Cardiac muscle cell (in vitro differentiated cells and primary cell): ENCODE results near the gene LRRN3. TPM values are rescaled to one million over a fixed set of nuclear protein-coding genes. Genes with fewer than 3 reads are reported as not detected.
A peak's percentile ranks its signal among the peaks of the same experiment; 100 is the strongest.

Experiments
- DNase-seq, 2 donors: peaks; one replicate each; pipeline versions ENCODE4 v3.0.0 to v3.0.0-alpha.2; 2010 to 2017; ENCODE audit warnings: low read depth in 1 of 2, low spot score in 1 of 2
- H3K27ac ChIP-seq: fragments of 200-600 bp; sonication (generic); 2 replicates; pipeline ENCODE4 v1.5.1; 2016
- H3K27me3 ChIP-seq: fragments of 200-600 bp; sonication (generic); 2 replicates; pipeline ENCODE4 v1.6.0; 2016; ENCODE audit warnings: control low read depth
- H3K36me3 ChIP-seq: fragments of 200-600 bp; sonication (generic); 2 replicates; pipeline ENCODE4 v1.5.1; 2016; ENCODE audit warnings: control low read depth
- H3K4me1 ChIP-seq: fragments of 200-600 bp; sonication (generic); 2 replicates; pipeline ENCODE4 v1.8.1; 2017; ENCODE audit warnings: low read depth, mild to moderate bottlenecking, mixed run types
- H3K4me3 ChIP-seq: fragments of 200-600 bp; sonication (generic); 2 replicates; pipeline ENCODE4 v1.5.1; 2016; ENCODE audit warnings: mild to moderate bottlenecking
- H3K9me3 ChIP-seq: fragments of 200-600 bp; sonication (generic); 2 replicates; pipeline ENCODE4 v1.5.1; 2017; ENCODE audit warnings: low read depth, mild to moderate bottlenecking, control low read depth
- polyA plus RNA-seq: library from polyadenylated mRNA; unstranded; fragments of >200 nt; fragmentation: Nextera tagmentation; extraction: Ambion mirVana; gene quantifications from 2 replicates; pipeline ENCODE4 v1.2.1, GENCODE V29; 2016
- total RNA-seq: library from RNA; depleted of rRNA; stranded (reverse); fragments of >200 nt; gene quantifications from 2 replicates; pipeline ENCODE4 v1.2.3, GENCODE V29; 2016
- TF ChIP-seq, protein P1 (sequence below): IDR thresholded peaks from 2 replicates; pipeline ENCODE4 v1.5.1; 2012; ENCODE audit warnings: low read depth, mild to moderate bottlenecking, low read length

Gene LRRN3
- total and polyA plus RNA-seq, 2 experiments from 2014 or later = 43.7 to 84.6 TPM

DNA sequence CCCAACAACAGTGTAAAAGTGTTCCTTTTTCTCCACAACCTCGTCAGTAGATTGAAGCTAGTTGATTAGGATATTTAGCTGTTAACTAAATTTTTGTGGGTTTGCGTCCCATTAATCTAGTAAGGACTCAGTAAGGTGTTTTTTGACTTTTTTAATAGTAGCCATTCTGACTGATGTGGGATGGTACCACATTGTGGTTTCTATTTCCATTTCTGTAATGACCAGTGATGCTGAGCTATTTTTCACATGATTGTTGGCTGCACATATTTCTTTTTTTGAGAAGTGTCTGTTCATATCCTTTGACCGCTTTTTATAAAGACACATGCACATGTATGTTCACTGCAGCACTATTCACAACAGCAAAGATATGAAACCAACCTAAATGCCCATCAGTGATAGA lies 5.6 kb upstream of the LRRN3 start:
- H3K4me1 ChIP-seq = no peaks in the 10 kb centered on the region
- TF ChIP-seq, protein P1, sequence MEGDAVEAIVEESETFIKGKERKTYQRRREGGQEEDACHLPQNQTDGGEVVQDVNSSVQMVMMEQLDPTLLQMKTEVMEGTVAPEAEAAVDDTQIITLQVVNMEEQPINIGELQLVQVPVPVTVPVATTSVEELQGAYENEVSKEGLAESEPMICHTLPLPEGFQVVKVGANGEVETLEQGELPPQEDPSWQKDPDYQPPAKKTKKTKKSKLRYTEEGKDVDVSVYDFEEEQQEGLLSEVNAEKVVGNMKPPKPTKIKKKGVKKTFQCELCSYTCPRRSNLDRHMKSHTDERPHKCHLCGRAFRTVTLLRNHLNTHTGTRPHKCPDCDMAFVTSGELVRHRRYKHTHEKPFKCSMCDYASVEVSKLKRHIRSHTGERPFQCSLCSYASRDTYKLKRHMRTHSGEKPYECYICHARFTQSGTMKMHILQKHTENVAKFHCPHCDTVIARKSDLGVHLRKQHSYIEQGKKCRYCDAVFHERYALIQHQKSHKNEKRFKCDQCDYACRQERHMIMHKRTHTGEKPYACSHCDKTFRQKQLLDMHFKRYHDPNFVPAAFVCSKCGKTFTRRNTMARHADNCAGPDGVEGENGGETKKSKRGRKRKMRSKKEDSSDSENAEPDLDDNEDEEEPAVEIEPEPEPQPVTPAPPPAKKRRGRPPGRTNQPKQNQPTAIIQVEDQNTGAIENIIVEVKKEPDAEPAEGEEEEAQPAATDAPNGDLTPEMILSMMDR = no peak
- no peak overlapping the region for H3K27ac ChIP-seq
- no peaks in the 10 kb centered on the region for H3K27me3 ChIP-seq
- DNase-seq = no peak
- H3K4me3 ChIP-seq = no peak overlapping the region
- no peaks in the 10 kb centered on the region for H3K36me3 ChIP-seq
- H3K9me3 ChIP-seq = no peaks in the 10 kb centered on the region

DNA sequence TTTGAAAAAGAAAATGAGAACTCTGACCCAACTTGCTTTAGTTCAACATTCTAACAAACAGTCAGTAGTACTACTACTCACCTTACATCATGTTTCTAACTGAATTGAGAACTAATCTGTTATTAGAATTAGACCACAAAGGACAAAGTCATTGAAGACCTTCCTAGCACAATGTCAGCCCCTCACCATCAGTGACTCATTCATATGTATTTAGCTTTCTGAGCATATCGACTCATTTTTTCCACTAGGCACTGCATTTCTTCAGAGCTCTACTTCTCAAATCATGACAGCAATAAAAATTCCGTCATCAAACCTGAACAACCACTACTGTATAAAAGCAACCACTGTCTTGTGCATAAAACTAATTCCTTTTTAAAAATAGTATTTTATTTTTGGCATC lies 4.4 kb upstream of the LRRN3 start:
- H3K36me3 ChIP-seq = no peaks in the 10 kb centered on the region
- H3K27me3 ChIP-seq = no peaks in the 10 kb centered on the region
- H3K27ac ChIP-seq = no peak overlapping the region
- TF ChIP-seq, protein P1 = no peak
- H3K4me1 ChIP-seq = no peaks in the 10 kb centered on the region
- no peaks in the 10 kb centered on the region for H3K9me3 ChIP-seq
- H3K4me3 ChIP-seq = no peak overlapping the region
- DNase-seq = no peak

DNA sequence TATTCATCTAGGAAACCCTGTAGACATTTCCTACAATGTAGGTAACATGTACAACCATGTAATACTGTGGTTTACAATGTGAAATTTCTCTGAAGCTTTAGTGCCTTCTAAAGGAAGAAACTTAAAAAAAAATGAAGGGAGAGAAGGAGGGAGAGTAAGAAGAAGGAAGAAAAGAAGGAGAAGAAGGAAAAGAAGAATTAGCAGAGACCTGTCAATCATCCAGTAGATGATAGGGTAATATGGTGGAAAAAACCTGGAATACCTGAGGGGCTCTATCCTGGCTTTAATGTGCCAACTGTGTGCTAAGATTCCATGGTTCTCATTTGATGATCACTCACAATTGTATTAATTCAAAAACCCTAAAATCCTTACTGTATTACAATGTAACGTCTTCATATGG lies 2.6 kb upstream of the LRRN3 start:
- Histone ChIP-seq H3K27ac (no peak overlapping the region), H3K9me3 (no peaks in the 10 kb centered on the region), H3K27me3 (no peaks in the 10 kb centered on the region), H3K4me1 (no peaks in the 10 kb centered on the region), H3K4me3 (no peak overlapping the region), H3K36me3 (no peaks in the 10 kb centered on the region)
- no peak for DNase-seq
- TF ChIP-seq, protein P1 = no peak

DNA sequence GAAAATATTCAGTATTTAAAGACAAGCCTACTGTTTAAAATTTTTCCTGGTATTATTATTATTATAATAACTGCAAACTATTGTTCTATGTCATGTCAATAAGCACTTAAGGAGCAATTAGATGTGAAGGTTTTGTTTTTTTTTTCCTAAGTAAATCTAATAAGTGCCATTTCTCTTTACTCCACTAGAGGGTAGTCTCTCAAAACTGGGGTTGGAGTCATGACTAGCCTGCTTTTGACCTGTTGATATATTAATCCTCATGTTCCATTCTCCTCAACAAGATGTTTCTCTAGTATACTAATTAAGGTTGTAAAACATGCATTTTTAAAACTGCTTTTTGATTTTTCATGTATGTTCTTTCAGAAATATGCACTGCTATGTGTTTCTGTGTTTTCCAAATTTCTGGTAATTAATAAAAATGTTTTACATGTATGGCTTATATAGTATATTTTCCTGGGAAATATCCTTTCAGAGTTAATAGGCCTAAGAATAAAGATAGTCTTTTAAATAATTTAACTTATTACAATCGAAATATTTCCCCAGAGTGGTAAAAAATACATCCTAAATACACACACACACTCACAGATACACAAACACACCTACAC lies 1.0 kb upstream of the LRRN3 start:
- Histone ChIP-seq H3K27ac (no peak overlapping the region), H3K4me3 (no peak overlapping the region), H3K27me3 (no peaks in the 10 kb centered on the region), H3K9me3 (no peaks in the 10 kb centered on the region), H3K4me1 (peaks cover 4% of the 10 kb centered on the region), H3K36me3 (no peaks in the 10 kb centered on the region)
- peak; percentile 58 to 72 for DNase-seq
- TF ChIP-seq, protein P1 = peak; percentile 75

DNA sequence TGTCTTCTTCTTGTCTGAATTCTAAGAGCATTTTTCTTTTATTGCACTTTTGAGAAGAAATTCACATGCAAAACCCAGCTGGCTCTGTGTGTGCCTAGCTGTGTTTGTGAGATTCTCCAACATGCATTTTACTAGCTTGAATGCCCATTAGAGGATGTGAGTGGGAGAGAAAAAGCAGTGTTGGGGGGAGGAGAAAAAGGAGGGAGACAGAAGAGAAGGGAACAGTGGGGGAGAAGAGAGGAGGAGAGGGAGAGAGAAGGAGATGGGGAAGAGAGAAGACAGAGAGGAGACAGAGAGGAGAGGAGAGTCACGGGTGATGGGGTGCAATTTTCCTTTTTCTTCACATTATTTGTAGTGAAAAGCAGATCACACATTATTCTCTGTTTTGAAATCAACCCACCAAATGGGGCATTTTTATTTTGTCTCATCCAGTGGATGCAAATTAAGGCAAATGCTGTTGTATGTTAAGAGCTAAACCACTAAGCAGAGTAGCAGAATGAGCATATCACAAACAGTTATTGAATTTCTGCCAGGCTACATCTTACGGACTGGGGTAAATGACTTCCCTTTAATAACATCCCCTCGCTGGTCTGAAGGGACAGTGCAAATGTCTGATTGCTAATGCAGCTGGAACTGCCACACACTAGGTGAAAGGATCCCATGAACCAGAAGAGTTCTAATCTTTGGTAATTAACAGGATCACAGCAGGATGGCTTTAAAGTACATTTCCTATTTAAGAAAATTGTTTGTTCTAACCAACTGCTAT lies 849 bp downstream of the LRRN3 start:
- H3K4me1 ChIP-seq = peaks cover 20% of the 10 kb centered on the region

More for the DNA sequence above, 849 bp downstream of the LRRN3 start:
- no peak for DNase-seq
- H3K36me3 ChIP-seq = no peaks in the 10 kb centered on the region
- TF ChIP-seq, protein P1 = no peak
- no peaks in the 10 kb centered on the region for H3K27me3 ChIP-seq
- H3K9me3 ChIP-seq = no peaks in the 10 kb centered on the region
- H3K4me3 ChIP-seq = peak overlapping the region; percentile 54
- peak overlapping the region; percentile 22 for H3K27ac ChIP-seq
